HL-60 (cell line): Measurements from ENCODE around the gene CDA.

ENCODE experiments used
- CTCF ChIP-seq: IDR thresholded peaks from one replicate; pipeline ENCODE4 v1.5.1; 2011; ENCODE audit warnings: low read length, control low read depth, inconsistent platforms; ENCODE audit not compliant: insufficient read depth
- GABPA ChIP-seq: IDR thresholded peaks from 2 replicates; pipeline ENCODE4 v1.6.1; 2012; ENCODE audit warnings: low read depth
- REST ChIP-seq: IDR thresholded peaks from 2 replicates; pipeline ENCODE4 v1.6.1; 2012; ENCODE audit warnings: low read depth; ENCODE audit not compliant: insufficient replicate concordance

GRCh38 chr1:20601129-20601825 is 12.4 kb downstream of the CDA start:
- TF ChIP-seq CTCF = no peak
- no peak for TF ChIP-seq REST
- TF ChIP-seq GABPA = no peak
